Suprapubic skin (tissue), 4 donors: ENCODE results near the gene COL4A5. TPM values are rescaled to one million over a fixed set of nuclear protein-coding genes. Genes with fewer than 3 reads are reported as not detected.

Experiments used
- DNase-seq, 2 donors: peaks; one replicate each; pipeline ENCODE4 v3.0.0-alpha.2; 2019; ENCODE audit warnings: low spot score in 2 of 2
- H3K27ac ChIP-seq: fragments of 200-600 bp; sonication (generic); one replicate; pipeline ENCODE4 v1.5.1; 2019
- H3K27me3 ChIP-seq: fragments of 200-600 bp; sonication (generic); one replicate; pipeline ENCODE4 v1.5.1; 2019
- H3K36me3 ChIP-seq: fragments of 200-600 bp; sonication (generic); one replicate; pipeline ENCODE4 v1.5.1; 2019
- H3K4me1 ChIP-seq: fragments of 200-600 bp; sonication (generic); one replicate; pipeline ENCODE4 v1.5.1; 2019
- H3K4me3 ChIP-seq: fragments of 200-600 bp; sonication (generic); one replicate; pipeline ENCODE4 v1.5.1; 2019; ENCODE audit warnings: mild to moderate bottlenecking
- H3K9me3 ChIP-seq: fragments of 200-600 bp; sonication (generic); one replicate; pipeline ENCODE4 v1.5.1; 2019
- CTCF ChIP-seq, 2 donors: fragments of 200-600 bp in 1 of 2; fragments of 450-650 bp in 1 of 2; sonication (generic) in 1 of 2; IDR thresholded peaks; one replicate each; pipeline ENCODE4 v1.5.1; 2016 to 2019; ENCODE audit warnings: antibody characterized with exemption in 2 of 2, mild to moderate bottlenecking in 1 of 2, moderate library complexity in 1 of 2
- EP300 ChIP-seq: sonication (generic); formaldehyde crosslinking; IDR thresholded peaks from one replicate; pipeline ENCODE4 v1.6.1; 2017; ENCODE audit warnings: antibody characterized with exemption
- POLR2A ChIP-seq, 2 donors: fragments of 450-650 bp; IDR thresholded peaks; one replicate each; pipeline ENCODE4 v1.6.1; 2017; ENCODE audit warnings: antibody characterized with exemption in 2 of 2, mild to moderate bottlenecking in 2 of 2, moderate library complexity in 2 of 2
- POLR2AphosphoS5 ChIP-seq, 3 donors: sonication (generic); formaldehyde crosslinking; IDR thresholded peaks; one replicate each; pipeline ENCODE4 v1.6.1; 2017; ENCODE audit warnings: antibody characterized with exemption in 3 of 3
- WGBS: methylation state at CpG from one replicate; pipeline ENCODE4 v1.1.5; 2018; 5-methylcytosine and 5-hydroxymethylcytosine counted together
- total RNA-seq, 4 donors: library from RNA; depleted of rRNA; stranded (reverse); fragments of >200 nt; gene quantifications; one replicate each; pipeline ENCODE4 v1.1.0, GENCODE V29; 2016

COL4A5 gene
- total RNA-seq, 4 donors from 2014 or later = 52.3 to 151 (median 60.2) TPM

GRCh38 chrX:108438110-108438623 lies 1.5 kb upstream of the COL4A5 start, which contains the start of gene COL4A6:
COL4A6 (minus strand) TSS chrX:108438422; CDS start chrX:108438196, 226 bp downstream.
- no peaks in the 10 kb centered on the region for H3K27me3 ChIP-seq
- TF ChIP-seq POLR2AphosphoS5 (IDR thresholded peaks at IDR 0.05) (no peak), EP300 (no peak), POLR2A (IDR thresholded peaks at IDR 0.05) (no peak)
- 22% methylated on average over 7 of the region's 16 CpGs for WGBS
- H3K4me3 ChIP-seq = peak within 1 kb of the TSS; percentile 51
- H3K9me3 ChIP-seq = no peaks in the 10 kb centered on the region
- H3K36me3 ChIP-seq = no peaks in the 10 kb centered on the region
- DNase-seq = no peak
- H3K27ac ChIP-seq = no peak within 1 kb of the TSS
- H3K4me1 ChIP-seq = peaks cover 10% of the 10 kb centered on the region

DNA sequence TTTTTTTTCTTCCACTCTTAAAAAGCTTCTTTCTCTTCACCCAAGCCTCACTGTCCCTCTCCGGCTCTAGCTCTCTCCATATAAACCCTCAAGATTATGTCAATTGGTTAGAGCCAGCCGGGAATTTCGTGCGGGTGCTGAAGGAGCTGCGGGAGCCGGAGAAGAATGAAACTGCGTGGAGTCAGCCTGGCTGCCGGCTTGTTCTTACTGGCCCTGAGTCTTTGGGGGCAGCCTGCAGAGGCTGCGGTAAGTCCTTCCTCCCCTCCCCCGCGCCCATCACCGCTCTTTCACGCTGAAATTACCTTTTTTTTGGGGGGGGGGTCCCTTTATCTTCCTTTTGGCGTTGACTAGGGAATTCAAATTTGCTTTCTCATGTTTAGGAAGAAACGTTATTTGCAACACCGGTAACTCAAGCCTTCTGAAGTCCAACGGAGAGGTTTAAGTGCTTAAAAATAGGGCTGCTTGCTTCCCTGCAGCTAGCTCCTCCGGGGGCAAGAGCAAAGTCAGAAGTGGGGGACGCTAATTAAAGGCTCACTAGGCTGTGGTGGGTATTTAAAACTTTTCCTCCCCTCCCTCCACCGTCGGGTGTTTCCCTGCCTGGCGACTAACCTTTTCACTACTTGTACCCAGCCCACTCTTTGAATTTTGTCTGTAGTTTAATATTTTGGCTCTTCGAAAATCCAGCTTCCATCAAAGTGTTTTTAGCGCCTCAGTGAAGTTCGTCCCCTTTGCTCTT lies 491 bp downstream of the COL4A5 start:
- no peaks in the 10 kb centered on the region for H3K36me3 ChIP-seq
- peak overlapping the region; percentile 70 for H3K27ac ChIP-seq
- H3K27me3 ChIP-seq = no peaks in the 10 kb centered on the region
- DNase-seq = no peak
- H3K4me3 ChIP-seq = peak overlapping the region; percentile 51
- H3K4me1 ChIP-seq = peaks cover 10% of the 10 kb centered on the region
- TF ChIP-seq CTCF (IDR thresholded peaks at IDR 0.05) (no peak), POLR2AphosphoS5 (IDR thresholded peaks at IDR 0.05) (no peak), EP300 (no peak), POLR2A (IDR thresholded peaks at IDR 0.05) (no peak)
- WGBS = 19% methylated on average over 25 of the region's 25 CpGs
- no peaks in the 10 kb centered on the region for H3K9me3 ChIP-seq

- DNase-seq = no peak
- no peak overlapping the region for H3K27ac ChIP-seq
- H3K36me3 ChIP-seq = no peaks in the 10 kb centered on the region
- H3K27me3 ChIP-seq = no peaks in the 10 kb centered on the region
- no peaks in the 10 kb centered on the region for H3K9me3 ChIP-seq
- TF ChIP-seq POLR2AphosphoS5 (IDR thresholded peaks at IDR 0.05) (no peak), POLR2A (IDR thresholded peaks at IDR 0.05) (no peak), EP300 (no peak), CTCF (IDR thresholded peaks at IDR 0.05) (no peak)
- H3K4me3 ChIP-seq = peak overlapping the region; percentile 14
- peaks cover 8% of the 10 kb centered on the region for H3K4me1 ChIP-seq
- WGBS = 42% methylated on average over 2 of the region's 2 CpGs
Measured at GRCh38 chrX:108442901-108443464, 3.3 kb downstream of the COL4A5 start.

GRCh38 chrX:108447303-108447702 lies 7.7 kb downstream of the COL4A5 start:
- no peaks in the 10 kb centered on the region for H3K27me3 ChIP-seq
- TF ChIP-seq POLR2A (IDR thresholded peaks at IDR 0.05) (no peak), EP300 (no peak), CTCF (IDR thresholded peaks at IDR 0.05) (no peak), POLR2AphosphoS5 (IDR thresholded peaks at IDR 0.05) (no peak)
- H3K4me1 ChIP-seq = no peaks in the 10 kb centered on the region
- H3K36me3 ChIP-seq = no peaks in the 10 kb centered on the region
- 44% methylated on average over 2 of the region's 2 CpGs for WGBS
- no peaks in the 10 kb centered on the region for H3K9me3 ChIP-seq
- H3K4me3 ChIP-seq = no peak overlapping the region
- no peak overlapping the region for H3K27ac ChIP-seq
- DNase-seq = no peak

DNA sequence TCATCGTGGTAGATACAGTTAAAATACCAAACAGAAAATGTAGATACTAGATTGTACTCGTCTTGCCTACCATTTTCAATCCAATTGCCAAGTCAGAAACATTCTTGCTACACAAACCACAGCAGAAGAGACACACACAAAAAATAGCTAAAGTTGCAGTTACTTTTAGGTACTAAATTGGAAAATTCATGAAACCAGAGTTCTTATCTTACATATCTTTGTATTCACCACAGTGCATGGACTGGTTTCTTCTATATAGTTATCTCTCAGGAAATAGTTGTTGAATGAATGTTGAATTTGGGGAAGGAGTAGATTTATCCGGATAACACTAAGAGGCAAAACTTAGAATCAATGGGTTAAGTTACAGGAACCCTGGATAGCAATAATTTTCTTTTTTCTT lies 14.2 kb downstream of the COL4A5 start:
- H3K9me3 ChIP-seq = no peaks in the 10 kb centered on the region
- H3K27ac ChIP-seq = no peak overlapping the region
- H3K4me1 ChIP-seq = no peaks in the 10 kb centered on the region
- no peak overlapping the region for H3K4me3 ChIP-seq
- TF ChIP-seq POLR2A (IDR thresholded peaks at IDR 0.05) (no peak), EP300 (no peak)
- no peaks in the 10 kb centered on the region for H3K27me3 ChIP-seq
- DNase-seq = no peak
- WGBS = 67% methylated on average over 3 of the region's 3 CpGs
- no peaks in the 10 kb centered on the region for H3K36me3 ChIP-seq

DNA sequence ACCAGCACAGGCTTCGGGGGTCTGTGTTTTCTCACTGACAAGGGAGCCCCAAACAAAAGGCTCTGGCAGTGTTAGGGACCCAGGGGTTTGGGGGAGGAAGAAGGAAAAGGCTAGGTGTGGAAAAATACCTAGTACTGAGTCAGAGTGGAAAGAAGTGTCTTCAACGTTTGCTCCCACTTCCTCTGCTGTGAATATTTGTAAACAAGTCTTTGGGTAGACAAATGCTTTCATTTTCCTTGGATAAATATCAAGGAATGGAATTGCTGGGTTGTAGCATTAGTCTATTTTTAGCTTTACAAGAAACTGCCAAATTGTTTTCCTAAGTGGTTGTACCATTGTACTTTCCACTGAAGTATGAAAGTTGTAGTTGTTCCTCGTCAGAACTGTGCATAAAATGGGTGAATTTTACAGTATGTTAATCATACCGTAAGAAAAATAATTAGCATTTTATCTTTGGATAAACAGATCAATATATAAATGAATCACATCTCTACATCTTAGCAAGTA lies 17.4 kb downstream of the COL4A5 start:
- no peaks in the 10 kb centered on the region for H3K36me3 ChIP-seq
- no peak overlapping the region for H3K4me3 ChIP-seq
- WGBS = 53% methylated on average over 4 of the region's 4 CpGs
- H3K9me3 ChIP-seq = no peaks in the 10 kb centered on the region
- DNase-seq = no peak
- TF ChIP-seq EP300 (no peak), POLR2AphosphoS5 (IDR thresholded peaks at IDR 0.05) (no peak), POLR2A (IDR thresholded peaks at IDR 0.05) (no peak), CTCF (IDR thresholded peaks at IDR 0.05) (no peak)
- H3K27me3 ChIP-seq = no peaks in the 10 kb centered on the region
- H3K27ac ChIP-seq = no peak overlapping the region
- no peaks in the 10 kb centered on the region for H3K4me1 ChIP-seq
